Measurements from ENCODE around the gene PHF20. TPM values are rescaled to one million over a fixed set of nuclear protein-coding genes. Genes with fewer than 3 reads are reported as not detected.

Gene PHF20
- total RNA-seq, 1 donor from 2014 or later: 35.9 TPM

- H3K27ac ChIP-seq (replicated peaks): no peak overlapping the region
- no peaks in the 10 kb centered on the region for H3K27me3 ChIP-seq (ENCODE audit: low read depth)
- peaks cover 28% of the 10 kb centered on the region for H3K4me1 ChIP-seq
- no peaks in the 10 kb centered on the region for H3K9me3 ChIP-seq (replicated peaks)
- no peaks in the 10 kb centered on the region for H3K36me3 ChIP-seq
- TF ChIP-seq CTCF (IDR thresholded peaks at IDR 0.05; ENCODE audit: borderline replicate concordance): no peak
- H3K4me3 ChIP-seq: no peak overlapping the region
- intact Hi-C loops (cut with micrococcal nuclease): no loop called here
- no peak for DNase-seq
These were observed 60.2 kb downstream of the PHF20 start for GRCh38 chr20:35831971-35832370.

- no peak for TF ChIP-seq CTCF (IDR thresholded peaks at IDR 0.05; ENCODE audit: borderline replicate concordance)
- Histone ChIP-seq H3K4me3 (no peak overlapping the region), H3K9me3 (replicated peaks) (no peaks in the 10 kb centered on the region), H3K4me1 (peaks cover 24% of the 10 kb centered on the region), H3K27me3 (ENCODE audit: low read depth) (no peaks in the 10 kb centered on the region), H3K27ac (replicated peaks) (no peak overlapping the region), H3K36me3 (no peaks in the 10 kb centered on the region)
- DNase-seq: no peak
- intact Hi-C loops (cut with micrococcal nuclease): no loop called here
These were observed 61.4 kb downstream of the PHF20 start for GRCh38 chr20:35833241-35833640.

GRCh38 chr20:35837577-35838195 is 65.9 kb downstream of the PHF20 start:
- TF ChIP-seq CTCF (IDR thresholded peaks at IDR 0.05; ENCODE audit: borderline replicate concordance): no peak
- Histone ChIP-seq H3K27ac (replicated peaks) (no peak overlapping the region), H3K36me3 (peaks cover 12% of the 10 kb centered on the region), H3K27me3 (ENCODE audit: low read depth) (no peaks in the 10 kb centered on the region), H3K9me3 (replicated peaks) (peaks cover 13% of the 10 kb centered on the region), H3K4me1 (peaks cover 12% of the 10 kb centered on the region), H3K4me3 (no peak overlapping the region)
- DNase-seq: no peak
- intact Hi-C loops (cut with micrococcal nuclease): no loop called here

GRCh38 chr20:35838205-35838604 is 66.4 kb downstream of the PHF20 start:
- H3K27me3 ChIP-seq (ENCODE audit: low read depth): no peaks in the 10 kb centered on the region
- H3K27ac ChIP-seq (replicated peaks): no peak overlapping the region
- no peak for DNase-seq
- peaks cover 17% of the 10 kb centered on the region for H3K9me3 ChIP-seq (replicated peaks)
- no peak for TF ChIP-seq CTCF (IDR thresholded peaks at IDR 0.05; ENCODE audit: borderline replicate concordance)
- peaks cover 12% of the 10 kb centered on the region for H3K4me1 ChIP-seq
- intact Hi-C loops (cut with micrococcal nuclease): no loop called here
- no peak overlapping the region for H3K4me3 ChIP-seq
- peaks cover 17% of the 10 kb centered on the region for H3K36me3 ChIP-seq

- intact Hi-C loops (cut with micrococcal nuclease): no loop called here
- no peak for TF ChIP-seq CTCF (IDR thresholded peaks at IDR 0.05; ENCODE audit: borderline replicate concordance)
- H3K27me3 ChIP-seq (ENCODE audit: low read depth): no peaks in the 10 kb centered on the region
These were observed 68.1 kb downstream of the PHF20 start for GRCh38 chr20:35839904-35840303.

More at GRCh38 chr20:35839904-35840303, 68.1 kb downstream of the PHF20 start:
- H3K4me1 ChIP-seq: peaks cover 12% of the 10 kb centered on the region
- peaks cover 26% of the 10 kb centered on the region for H3K9me3 ChIP-seq (replicated peaks)
- H3K27ac ChIP-seq (replicated peaks): no peak overlapping the region
- H3K36me3 ChIP-seq: peaks cover 30% of the 10 kb centered on the region
- DNase-seq: no peak
- H3K4me3 ChIP-seq: no peak overlapping the region

Data from left ventricle myocardium inferior (tissue), 1 donor.